Astrocyte (in vitro differentiated cells and primary cell): ENCODE data around the gene ADD3.

Experiments
- EZH2 ChIP-seq: IDR thresholded peaks from 2 replicates; pipeline ENCODE4 v1.6.1; 2012; ENCODE audit warnings: mild to moderate bottlenecking, low read length, inconsistent platforms; ENCODE audit not compliant: insufficient read depth
- TF ChIP-seq, protein P1 (sequence below): IDR thresholded peaks from 2 replicates; pipeline ENCODE4 v1.5.1; 2011; ENCODE audit warnings: low read depth, mild to moderate bottlenecking, inconsistent platforms, low read length, moderate library complexity; ENCODE audit not compliant: insufficient read depth

DNA sequence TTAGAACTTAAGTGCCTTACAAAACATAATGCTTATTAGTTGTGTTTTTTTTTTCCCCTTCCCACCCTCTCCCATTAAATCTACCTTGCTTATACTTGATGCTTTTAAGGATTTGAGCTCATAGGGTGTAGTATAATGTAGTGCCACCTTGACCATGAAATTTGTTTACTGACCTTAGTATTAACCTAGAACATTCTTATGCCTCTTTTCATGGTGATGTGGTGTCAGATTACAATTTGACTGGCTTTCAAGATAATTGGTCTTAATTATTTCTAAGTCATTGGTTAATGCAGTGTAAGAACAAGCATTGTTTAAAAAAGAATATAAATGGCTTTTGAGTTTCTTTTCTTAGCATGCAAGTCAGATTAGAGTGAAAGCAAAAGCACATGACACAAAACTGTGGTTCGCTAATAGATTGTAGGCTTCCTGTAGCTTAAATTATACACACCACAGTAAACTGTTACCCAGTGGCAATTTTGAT is 61.8 kb downstream of the ADD3 start:
- TF ChIP-seq, protein P1, sequence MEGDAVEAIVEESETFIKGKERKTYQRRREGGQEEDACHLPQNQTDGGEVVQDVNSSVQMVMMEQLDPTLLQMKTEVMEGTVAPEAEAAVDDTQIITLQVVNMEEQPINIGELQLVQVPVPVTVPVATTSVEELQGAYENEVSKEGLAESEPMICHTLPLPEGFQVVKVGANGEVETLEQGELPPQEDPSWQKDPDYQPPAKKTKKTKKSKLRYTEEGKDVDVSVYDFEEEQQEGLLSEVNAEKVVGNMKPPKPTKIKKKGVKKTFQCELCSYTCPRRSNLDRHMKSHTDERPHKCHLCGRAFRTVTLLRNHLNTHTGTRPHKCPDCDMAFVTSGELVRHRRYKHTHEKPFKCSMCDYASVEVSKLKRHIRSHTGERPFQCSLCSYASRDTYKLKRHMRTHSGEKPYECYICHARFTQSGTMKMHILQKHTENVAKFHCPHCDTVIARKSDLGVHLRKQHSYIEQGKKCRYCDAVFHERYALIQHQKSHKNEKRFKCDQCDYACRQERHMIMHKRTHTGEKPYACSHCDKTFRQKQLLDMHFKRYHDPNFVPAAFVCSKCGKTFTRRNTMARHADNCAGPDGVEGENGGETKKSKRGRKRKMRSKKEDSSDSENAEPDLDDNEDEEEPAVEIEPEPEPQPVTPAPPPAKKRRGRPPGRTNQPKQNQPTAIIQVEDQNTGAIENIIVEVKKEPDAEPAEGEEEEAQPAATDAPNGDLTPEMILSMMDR: no peak
- no peak for TF ChIP-seq EZH2
